ENCODE results near the gene CEACAM5. TPM values are rescaled to one million over a fixed set of nuclear protein-coding genes. Genes with fewer than 3 reads are reported as not detected.

CEACAM5 gene
- total RNA-seq: not detected

GRCh38 chr19:41708481-41708880, at the start of gene CEACAM5:
TSS of gene CEACAM5 (plus strand) at chr19:41708626. CDS start at chr19:41708732, 106 bp downstream.
- WGBS, 2 donors: 34 to 37% methylated on average over 3 to 4 of the region's 4 CpGs
- Histone ChIP-seq H3K4me3 (no peak within 1 kb of the TSS), H3K36me3 (no peaks in the 10 kb centered on the region), H3K4me1 (no peaks in the 10 kb centered on the region), H3K27me3 (peaks cover 0 to 26% of the 10 kb centered on the region in 2 donors), H3K9me3 (peaks cover 0 to 7% (median 0%) of the 10 kb centered on the region in 4 donors), H3K27ac (no peak within 1 kb of the TSS)
- TF ChIP-seq CTCF (IDR thresholded peaks at IDR 0.05) (no peak), POLR2A (IDR thresholded peaks at IDR 0.05) (no peak), EP300 (IDR thresholded peaks at IDR 0.05) (no peak)
- no peak for DNase-seq (ENCODE audit: low spot score in 2 of 2)

GRCh38 chr19:41666075-41666474, 42.4 kb upstream of the CEACAM5 start:
- no peak for DNase-seq (ENCODE audit: low spot score in 2 of 2)
- H3K4me3 ChIP-seq: no peak overlapping the region
- WGBS, 2 donors: 75 to 77% methylated on average over 2 of the region's 2 CpGs
- no peaks in the 10 kb centered on the region for H3K27me3 ChIP-seq
- H3K36me3 ChIP-seq: no peaks in the 10 kb centered on the region
- peaks cover 0 to 46% (median 7%) of the 10 kb centered on the region in 4 donors for H3K9me3 ChIP-seq
- H3K27ac ChIP-seq: no peak overlapping the region
- no peaks in the 10 kb centered on the region for H3K4me1 ChIP-seq
- no peak for TF ChIP-seq CTCF (IDR thresholded peaks at IDR 0.05)
- TF ChIP-seq POLR2A (IDR thresholded peaks at IDR 0.05): no peak
- no peak for TF ChIP-seq EP300 (IDR thresholded peaks at IDR 0.05)

GRCh38 chr19:41668315-41668714, 40.1 kb upstream of the CEACAM5 start:
- H3K9me3 ChIP-seq: peaks cover 0 to 36% (median 7%) of the 10 kb centered on the region in 4 donors
- no peaks in the 10 kb centered on the region for H3K27me3 ChIP-seq
- no peak overlapping the region for H3K27ac ChIP-seq
- 77 to 78% methylated on average over 1 of the region's 1 CpG for WGBS, 2 donors
- no peak overlapping the region for H3K4me3 ChIP-seq
- H3K4me1 ChIP-seq: no peaks in the 10 kb centered on the region
- no peaks in the 10 kb centered on the region for H3K36me3 ChIP-seq
- no peak for DNase-seq (ENCODE audit: low spot score in 2 of 2)
- no peak for TF ChIP-seq POLR2A (IDR thresholded peaks at IDR 0.05)
- no peak for TF ChIP-seq CTCF (IDR thresholded peaks at IDR 0.05)

- peaks cover 0 to 18% (median 3%) of the 10 kb centered on the region in 4 donors for H3K9me3 ChIP-seq
- H3K4me1 ChIP-seq: no peaks in the 10 kb centered on the region
- H3K27ac ChIP-seq: no peak overlapping the region
- DNase-seq (ENCODE audit: low spot score in 2 of 2): no peak
- no peaks in the 10 kb centered on the region for H3K36me3 ChIP-seq
- no peaks in the 10 kb centered on the region for H3K27me3 ChIP-seq
- no peak overlapping the region for H3K4me3 ChIP-seq
- TF ChIP-seq EP300 (IDR thresholded peaks at IDR 0.05) (no peak), POLR2A (IDR thresholded peaks at IDR 0.05) (no peak), CTCF (IDR thresholded peaks at IDR 0.05) (no peak)
Observed at GRCh38 chr19:41670755-41671154, 37.7 kb upstream of the CEACAM5 start.

- WGBS, 2 donors: 67 to 76% methylated on average over 5 of the region's 5 CpGs
- TF ChIP-seq POLR2A (IDR thresholded peaks at IDR 0.05) (no peak), EP300 (IDR thresholded peaks at IDR 0.05) (no peak), CTCF (IDR thresholded peaks at IDR 0.05) (no peak)
- no peaks in the 10 kb centered on the region for H3K27me3 ChIP-seq
Observed at GRCh38 chr19:41671486-41671885, 36.9 kb upstream of the CEACAM5 start.

More at GRCh38 chr19:41671486-41671885, 36.9 kb upstream of the CEACAM5 start:
- Histone ChIP-seq H3K9me3 (peaks cover 0 to 10% (median 0%) of the 10 kb centered on the region in 4 donors), H3K36me3 (no peaks in the 10 kb centered on the region), H3K4me3 (no peak overlapping the region), H3K27ac (no peak overlapping the region), H3K4me1 (no peaks in the 10 kb centered on the region)
- DNase-seq (ENCODE audit: low spot score in 2 of 2): no peak
